Stimulated activated CD4-positive, alpha-beta T cell treated with anti-CD3 and anti-CD28 coated beads, Interleukin-12 subunit alpha, Interleukin-12 subunit beta, amount 100 ng/mL, for 4 hours (primary cell): ENCODE results near the gene FAM163A.
"Not testable (repeated sequence)": the region's sequence is repeated elsewhere in the genome, so short reads cannot be mapped to it uniquely, and the experiment has no call there.

ENCODE experiments used
- DNase-seq: peaks from one replicate; pipeline ENCODE4 v3.0.0-alpha.2; 2020

FAM163A gene

DNA sequence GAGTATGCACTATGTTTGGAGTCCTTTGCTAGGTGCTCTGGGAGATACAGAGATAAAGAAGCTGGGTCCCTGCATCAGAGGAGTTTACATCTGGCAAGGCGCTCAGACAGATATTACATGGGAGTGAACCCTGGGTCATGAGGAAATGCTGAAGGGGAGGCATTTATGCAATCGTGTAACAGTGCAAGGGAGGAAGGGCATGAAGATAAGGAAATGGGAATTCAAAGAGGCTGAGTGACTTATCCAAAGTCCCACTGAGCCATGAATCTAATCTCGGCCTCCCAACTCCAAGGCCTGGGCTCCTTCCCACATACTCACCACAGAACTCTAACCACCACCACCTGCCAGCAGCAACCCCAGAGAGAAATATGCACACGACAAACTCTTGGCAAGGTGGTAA lies 51.6 kb downstream of the FAM163A start:
- DNase-seq, result no peak

DNA sequence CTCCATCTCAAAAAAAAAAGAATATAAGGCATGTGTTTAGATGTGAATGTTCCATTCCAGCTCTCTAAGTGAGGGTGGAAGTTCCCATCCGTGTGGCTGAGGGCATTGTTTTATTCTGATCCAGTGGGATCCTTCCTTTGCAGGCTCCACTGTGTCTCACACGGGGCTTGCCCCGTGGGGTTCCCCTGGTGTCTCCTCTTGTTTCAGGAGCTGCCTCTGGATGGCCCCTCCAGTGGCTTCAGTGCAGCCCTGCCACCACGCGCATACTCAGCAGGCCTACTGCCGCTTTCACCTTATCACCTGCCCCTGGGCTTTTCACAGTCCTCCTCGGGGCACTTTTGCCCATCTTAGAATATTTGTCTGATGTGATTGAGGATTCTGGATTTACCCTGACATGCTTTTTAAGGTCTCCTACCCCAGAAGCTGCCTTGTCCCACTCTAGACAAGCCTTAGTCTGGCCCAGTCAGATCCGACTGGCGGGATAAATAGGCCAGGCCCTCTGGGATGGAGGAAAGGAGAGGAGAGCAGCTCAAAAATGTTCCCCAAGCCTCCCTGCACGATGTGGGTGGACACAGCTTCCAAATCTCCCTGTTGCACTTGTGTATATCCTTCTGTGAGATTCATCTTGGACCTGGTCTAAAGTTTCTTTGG lies 55.2 kb downstream of the FAM163A start:
- DNase-seq, result no peak

DNA sequence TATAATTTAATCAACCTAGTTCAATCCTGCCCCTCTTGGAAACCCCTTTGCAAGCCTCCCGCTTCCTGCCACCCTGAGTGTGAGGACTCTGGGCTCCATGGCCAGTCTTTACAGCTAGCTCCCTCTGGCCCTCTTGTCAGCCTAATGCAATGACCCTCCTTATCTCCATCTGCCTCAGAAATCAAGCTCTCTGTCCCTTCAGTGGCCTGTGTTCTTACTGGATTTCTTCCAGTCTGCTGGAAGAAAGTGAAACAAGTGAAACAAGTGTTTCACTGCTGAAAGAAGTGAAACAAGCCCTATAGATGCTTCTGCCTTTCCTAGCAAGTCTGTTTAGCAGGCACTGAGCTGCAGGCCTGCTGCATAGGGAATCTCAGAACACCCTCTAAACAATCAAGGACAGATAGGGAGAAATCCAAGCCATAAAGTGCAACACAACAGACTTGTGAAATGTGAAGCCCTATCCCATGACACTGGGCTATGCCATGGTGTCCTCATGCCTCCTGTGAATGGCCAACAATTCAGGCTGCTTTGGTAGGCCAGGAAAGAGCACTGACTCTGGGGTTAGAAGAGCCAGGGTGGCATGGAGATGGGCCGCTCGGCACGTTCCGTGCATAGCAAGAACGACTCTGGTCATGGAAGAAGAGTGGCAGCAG lies 55.9 kb downstream of the FAM163A start:
- no peak for DNase-seq

DNA sequence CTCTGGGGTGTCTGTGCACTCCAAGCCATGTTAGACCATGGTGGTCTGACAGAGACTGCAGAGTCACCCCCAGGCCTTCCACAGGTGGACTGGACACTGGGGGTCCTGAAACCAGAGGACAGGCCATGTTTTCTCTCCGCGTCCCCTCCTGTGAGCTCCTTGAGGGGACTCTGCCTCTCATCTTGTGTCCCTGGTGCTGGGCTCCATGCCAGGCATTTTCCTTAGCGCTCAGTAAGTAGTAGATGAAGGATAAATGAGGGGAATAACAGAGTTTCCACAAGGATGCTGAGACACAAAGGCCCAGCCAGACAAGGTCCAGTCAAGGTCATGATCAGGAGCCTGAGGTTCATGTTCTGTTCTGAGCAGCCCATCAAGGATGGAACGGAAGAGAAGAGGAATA lies 57.4 kb downstream of the FAM163A start:
- DNase-seq, result no peak

DNA sequence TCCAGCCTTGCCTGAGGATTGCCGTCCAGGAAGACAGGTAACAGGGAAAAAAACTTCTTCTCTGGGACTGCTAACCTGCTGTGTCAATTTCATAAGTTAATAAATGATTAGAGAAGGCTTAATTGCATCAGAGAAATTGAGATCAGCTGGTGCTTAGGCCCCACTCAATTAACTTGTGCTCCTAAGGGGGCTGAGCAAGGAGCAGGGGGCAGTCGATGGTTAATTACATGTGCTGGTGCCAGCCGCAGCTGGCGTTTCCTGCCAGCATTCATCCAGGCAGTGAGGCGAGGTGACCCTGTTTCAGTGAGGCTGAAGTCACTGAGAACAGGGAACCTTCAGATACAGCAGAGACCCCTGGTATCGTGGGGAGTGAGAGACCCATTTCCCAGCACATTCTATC lies 60.0 kb downstream of the FAM163A start:
- no peak for DNase-seq

DNA sequence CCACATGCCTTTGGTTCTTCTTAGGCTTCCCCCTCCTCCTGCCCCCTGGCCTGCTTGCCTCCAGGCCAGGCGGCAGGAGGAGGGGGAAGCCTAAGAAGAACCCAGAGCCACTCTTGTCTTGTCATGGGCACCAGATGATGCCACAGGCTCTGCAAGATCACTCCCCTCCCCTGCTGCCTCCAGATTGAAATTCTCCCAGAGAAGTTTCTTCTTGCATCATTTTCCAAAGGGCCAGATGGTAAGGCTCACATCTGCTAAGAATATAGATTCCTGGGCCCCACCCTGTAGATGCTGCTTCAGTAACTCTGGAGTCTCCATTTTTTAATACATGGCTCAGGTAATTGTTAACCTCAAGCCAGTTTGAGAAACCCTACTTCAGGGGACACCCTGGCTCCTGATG lies 60.8 kb downstream of the FAM163A start:
- no peak for DNase-seq

DNA sequence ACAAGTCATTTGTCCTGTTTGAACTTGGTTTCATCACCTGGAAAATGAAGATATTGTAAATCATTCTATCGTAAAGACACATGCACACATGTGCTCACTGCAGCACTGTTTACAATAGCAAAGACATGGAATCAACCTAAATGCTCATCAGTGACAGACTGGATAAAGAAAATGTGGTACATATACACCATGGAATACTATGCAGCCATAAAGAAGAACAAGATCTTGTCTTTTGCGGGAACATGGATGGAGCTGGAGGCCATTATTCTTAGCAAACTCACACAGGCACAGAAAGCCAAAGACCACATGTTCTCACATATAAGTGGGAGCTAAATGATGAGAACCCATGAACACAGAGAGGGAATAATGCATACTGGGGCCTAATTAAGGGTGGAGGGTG lies 61.3 kb downstream of the FAM163A start:
- DNase-seq, result not testable (repeated sequence)

DNA sequence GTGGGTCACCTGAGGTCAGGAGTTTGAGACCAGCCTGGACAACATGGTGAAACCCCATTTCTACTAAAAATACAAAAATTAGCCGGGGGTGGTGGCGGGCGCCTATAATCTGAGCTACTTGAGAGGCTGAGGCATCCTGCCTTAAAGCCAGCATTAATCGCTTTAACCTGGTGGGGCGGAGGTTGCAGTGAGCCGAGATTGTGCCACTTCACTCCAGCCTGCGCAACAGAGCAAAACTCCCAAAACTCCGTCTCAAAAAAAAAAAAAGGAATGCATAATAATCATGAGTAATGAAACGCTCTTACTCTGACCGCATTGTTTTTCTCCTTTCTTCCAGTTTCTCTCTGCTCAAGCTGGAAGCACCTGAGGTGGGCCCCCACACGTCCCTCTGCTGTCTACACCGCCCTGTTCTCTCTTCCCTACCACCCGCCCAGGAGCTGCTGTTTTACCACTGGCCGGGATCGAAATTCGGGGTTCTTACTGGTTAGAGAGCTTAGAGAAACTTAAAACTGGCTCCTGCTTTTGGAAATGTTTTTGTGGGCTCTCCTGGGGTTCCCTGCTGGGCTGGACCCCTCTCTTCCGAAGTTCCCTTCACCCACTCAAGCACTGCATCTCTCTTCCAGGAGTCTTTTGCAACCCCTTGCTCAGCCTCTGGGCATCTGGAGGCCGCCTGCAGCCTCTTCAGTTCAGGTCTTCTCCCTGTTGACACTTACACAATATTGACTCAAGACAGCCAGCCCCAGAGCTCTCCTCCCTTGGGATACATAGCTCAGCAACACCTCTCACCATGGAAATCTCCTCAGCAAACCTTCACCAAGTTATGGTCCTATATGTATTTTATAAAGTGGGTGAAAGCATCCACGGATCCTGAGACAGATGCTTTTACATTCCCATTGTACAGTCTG lies 62.5 kb downstream of the FAM163A start:
- DNase-seq, result no peak

DNA sequence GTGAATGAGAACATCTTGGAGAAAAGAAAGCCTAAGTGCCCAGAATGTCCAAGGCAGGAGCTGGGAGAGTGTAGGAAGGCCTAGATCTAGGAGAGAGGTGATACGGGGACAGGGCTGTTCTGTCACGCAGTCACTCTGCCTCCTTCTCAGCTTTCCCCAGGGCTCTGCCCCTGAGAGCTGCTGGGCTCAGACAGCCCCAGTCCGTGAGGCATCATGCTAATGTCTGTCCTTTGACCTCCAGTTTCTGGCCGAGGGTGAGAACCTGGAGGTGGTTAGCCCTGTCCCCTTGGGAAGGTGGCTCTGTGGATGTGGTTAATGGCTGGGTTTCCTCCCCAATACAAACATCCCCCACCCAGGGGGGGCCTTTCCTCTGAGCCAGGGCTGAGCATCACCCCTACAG lies 63.2 kb downstream of the FAM163A start:
- DNase-seq, result no peak

DNA sequence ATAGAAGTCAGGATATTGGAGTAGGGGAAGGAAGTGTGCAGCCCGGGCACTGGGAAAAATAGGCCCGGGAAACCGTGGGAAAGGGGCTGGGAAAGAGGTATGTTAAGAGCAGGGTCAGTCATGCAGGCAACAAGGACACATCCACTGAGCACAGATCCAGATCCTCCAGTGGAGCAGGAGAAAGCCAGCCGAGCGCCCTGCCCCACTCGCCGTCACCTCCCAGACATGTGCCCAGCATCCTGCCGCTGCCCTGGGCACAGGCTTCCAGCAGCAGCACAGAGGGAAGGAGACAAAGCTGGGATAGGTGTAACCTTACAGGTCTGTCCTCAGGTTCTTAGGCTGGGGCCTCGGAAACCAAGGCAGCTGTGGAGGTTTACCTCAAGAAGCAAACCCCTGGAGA lies 64.2 kb downstream of the FAM163A start:
- no peak for DNase-seq

DNA sequence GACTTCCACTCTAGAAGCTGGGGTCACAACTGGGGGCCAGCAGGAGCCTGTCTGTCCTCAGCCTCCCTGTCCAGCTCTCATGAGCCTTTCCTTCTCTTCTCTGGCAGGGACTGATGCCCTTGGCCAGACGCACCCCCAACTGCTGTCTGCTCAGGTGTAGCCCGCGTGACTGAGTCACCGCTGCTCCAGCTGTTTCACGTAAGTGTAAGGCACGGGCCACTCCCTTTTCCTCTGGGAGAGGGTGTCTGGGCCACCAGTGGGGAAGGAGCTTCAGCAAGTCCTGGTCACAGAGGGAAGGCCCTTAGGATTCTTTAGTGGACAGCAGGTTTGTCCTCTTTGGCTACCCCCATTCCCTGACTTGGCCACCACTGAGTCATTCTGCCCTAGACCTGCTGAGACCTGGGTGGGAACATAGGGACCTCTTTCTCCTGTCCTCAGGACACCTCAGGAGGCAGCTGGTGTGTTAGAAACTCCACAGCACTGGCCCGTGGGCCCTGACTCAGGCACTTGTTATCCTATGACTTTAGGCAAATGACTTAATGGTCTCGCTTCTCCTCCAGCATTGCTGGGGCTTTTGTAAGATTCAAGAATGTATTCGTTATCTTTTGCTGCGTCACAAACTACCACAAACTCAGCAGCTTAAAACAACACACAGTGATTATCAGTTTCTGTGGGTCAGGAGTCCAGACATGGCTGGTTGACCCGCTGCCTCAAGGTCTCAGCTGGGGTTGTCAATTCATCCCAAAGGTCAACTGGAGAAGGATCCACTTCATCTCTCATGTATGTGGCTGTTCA lies 64.8 kb downstream of the FAM163A start:
- DNase-seq, result no peak

DNA sequence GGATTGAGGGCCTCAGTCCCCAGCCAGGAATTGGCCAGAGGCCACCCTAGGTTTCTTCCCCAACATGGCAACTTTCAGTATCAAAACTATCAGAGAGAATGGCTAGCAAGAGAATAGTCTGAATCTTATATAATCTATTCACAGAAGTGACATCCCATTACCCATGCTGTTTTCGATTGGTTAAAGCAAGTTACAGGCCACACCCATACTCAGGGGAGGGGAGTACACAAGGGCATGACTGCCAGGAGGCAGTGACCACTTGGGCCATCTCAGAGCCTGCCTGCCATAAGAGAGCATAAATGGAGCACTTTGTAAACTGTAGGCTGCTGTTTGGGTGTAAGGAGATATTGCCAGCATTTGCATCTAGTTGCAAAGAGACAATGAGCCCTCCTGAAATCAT lies 65.4 kb downstream of the FAM163A start:
- DNase-seq, result no peak

DNA sequence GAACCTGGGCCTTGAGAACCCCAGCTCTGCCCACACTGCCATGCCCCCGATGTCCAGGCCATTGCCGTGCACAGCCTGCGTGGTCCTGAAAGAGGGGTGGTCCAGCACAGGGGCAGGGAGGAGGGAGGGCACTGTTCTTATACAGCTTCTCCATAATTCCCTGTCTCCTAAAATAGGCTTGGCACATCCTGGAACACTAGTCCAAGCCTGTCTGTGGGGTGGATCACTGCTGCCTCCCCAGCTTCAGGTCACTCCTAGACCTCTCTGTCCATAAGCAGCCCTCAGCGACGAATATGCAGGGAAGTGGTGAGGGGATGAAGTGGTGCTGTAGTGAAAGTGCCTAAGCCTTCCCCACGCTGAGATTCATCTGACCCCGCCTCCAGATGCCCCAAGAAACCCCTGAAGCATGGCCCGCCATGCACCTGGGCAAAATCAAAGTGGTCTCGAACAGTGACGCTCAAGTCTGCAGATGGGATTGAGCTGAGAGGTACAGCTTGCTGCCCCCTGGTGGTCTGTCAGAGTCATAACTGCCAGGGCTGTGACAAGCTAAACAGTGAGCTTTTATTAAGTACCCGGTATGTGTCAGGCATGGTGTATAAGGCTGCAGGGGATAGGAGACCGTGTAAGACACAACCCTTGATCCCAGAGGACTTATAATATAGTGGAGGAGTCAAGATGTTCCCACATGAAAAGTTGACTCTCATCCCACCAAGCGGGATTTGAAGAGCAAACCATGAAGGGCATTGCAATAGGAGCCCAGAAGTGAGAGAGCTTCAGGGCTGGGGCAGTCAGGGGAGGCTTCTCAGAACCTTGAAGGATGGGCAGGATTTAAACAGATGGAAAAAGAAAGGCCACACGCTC lies 66.6 kb downstream of the FAM163A start:
- DNase-seq, result peak; percentile 54

DNA sequence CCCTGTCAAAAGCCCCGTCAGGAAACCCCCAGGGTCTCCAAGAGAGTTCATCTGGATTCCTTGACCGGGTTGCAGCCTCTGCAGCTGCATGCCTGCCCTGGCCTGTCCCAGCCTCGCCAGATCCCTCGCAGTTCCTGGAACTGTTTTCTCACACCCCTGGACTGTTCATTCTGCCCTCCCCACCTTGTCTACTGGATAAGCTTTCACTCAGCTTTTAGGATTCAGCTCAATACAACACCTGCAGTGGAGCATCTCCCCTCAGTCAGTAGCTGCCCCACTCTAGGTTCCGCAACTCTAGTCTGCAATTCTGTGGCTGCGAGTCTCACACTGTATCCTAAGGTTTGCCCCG lies 67.2 kb downstream of the FAM163A start:
- no peak for DNase-seq

DNA sequence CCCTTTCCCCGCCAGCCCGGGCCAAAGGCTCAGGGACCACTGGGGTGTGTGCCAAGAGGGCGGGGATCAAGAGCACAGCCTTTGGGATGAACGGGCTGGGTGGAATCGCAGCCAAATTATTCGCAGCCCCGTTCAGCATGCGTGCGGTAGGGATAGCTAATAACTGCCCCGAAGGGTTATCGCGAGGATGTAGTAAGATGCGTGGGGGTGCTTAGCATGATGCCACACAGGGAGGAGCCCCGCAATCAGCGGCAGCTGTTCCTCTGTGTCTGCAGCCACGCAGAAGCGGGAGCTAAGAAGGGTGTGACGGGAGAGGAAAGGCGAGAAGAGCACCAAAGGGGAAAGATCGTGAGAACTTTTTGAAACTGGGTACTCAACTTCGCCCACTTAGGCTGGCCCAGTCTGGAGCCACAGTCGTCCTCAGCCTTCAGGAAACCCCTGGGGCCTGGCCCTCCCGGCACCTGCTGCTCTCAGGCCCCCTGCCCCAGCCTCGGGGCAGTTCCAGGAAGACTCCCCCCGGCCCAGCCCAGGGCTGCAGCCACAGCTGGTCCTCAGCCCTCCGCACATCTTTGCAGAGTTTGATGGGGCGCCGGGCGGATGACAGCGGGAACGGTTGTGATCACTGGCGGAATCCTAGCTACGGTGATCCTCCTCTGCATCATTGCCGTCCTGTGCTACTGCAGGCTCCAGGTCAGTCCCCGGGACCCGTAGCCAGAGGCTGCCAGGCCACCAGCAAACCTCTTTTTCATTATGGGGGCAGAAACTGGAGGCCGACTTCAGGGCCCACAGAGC lies 69.6 kb downstream of the FAM163A start:
- no peak for DNase-seq

DNA sequence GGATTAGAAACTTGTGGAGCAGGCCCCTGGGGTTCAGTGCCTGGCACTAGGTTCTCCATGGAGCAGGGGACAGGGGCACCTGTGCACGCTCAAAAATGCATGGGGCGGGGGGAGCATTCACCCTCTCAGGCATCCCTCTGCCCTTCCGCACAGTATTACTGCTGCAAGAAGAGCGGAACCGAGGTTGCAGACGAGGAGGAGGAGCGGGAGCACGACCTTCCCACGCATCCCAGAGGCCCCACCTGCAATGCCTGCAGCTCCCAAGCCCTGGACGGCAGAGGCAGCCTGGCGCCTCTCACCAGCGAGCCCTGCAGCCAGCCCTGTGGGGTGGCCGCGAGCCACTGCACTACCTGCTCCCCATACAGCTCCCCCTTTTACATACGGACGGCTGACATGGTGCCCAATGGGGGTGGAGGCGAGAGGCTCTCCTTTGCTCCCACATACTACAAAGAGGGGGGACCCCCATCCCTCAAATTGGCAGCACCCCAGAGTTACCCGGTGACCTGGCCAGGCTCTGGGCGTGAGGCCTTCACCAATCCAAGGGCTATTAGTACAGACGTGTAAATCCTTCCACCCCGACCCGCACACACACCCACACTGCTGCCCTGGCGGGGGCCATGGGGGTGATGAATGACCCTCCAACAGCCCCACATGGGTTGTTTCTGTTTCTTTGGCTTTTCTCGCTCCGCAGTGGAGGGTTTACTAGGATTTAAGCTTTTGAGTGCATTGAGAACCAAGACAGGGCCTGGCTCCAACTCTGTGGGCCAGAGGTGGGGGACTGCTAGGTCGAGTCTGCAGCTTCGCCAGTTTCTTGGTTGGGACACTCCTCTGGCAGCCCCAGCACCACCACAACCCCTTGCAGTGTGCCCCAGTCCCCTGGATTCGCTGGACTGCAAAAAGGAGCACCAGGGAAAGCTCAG lies 70.8 kb downstream of the FAM163A start:
- no peak for DNase-seq

DNA sequence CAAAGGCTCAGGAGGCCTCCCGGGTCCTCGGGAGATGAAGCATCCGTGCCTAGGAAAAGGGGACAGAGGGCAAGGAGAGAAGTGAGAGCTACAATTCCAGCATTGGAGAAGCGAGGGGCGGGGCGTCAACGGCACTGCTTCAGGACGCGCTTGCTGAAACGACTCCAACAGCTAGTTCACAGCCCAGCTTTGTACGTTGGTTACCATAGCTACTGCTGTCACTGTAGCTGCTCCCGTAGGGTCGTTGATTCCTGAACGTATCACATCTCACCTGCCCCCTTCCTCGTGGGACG lies 71.4 kb downstream of the FAM163A start:
- DNase-seq, result no peak

DNA sequence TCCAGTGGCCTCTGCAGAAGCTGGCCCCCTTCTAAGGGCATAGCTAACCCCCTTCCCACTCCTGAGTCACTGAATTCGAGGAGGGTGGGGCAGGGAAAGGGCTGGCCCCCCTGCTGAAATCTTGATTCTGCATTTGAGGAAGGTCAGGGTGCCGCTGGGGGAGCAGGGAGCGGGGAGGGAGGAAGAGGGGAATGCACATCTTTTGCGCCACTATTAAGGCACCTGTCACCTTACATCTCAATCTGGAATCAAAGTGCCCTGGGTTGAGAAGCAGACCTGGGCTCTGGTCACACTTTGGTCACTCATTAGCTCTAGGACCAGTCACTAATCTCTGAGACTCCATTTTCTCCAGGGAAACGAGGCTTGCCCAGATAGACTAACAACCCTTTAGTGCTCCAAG lies 72.5 kb downstream of the FAM163A start:
- no peak for DNase-seq

DNA sequence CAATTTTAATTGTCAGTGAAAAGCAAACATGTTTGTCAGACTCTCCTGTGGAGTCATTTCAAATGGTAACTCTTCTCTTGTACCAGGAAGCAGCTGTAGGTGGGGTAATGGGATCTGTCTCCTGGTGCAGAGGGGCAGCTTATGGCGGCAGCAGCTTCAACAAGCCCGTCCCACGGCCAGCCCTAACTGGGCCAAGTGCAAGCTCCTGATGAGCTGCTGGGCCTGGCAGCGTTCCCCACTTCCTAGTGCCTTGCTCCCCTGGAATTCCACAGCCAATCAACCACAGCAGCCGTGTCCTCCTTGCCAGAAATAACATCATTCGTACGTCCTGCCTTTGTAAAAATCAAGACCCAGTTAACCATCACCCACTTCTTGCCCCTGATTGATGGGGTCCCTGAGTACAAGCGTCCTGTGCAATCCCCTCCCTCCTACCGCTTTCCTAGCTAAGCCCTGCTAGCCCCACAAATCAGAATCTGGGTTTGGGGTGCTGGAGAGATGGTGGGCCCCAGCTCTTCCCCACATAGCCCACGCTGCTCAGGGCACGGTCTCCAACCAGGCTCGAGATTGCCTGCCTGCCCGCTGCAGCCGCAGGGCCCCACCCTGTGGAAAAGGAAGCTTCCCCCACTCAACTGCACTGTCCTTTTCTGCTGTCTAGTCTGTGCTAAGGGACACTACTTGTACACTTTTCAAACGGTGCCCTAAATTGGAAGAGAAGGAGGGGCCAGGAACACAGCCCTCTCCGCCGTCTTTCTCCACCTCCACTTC lies 73.3 kb downstream of the FAM163A start:
- no peak for DNase-seq

DNA sequence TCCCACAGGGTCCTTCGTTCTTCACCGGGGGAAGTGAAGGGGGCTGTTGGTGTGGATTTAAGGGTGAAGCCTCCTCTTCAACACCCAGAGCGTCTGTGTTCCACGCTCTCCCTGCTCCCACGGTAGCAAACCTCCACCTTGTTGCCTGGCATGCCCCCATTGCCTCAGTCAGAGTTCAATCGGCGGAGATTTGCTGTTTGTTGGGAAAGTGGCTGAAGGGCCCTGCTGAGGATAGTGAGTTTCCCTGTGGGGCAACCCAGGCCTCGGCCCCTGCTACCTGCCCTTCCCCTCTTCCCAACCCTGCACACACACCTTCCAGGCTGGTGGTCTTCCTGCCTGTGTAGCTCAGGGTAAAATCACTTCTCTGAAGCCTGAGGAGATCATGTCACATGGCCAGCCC lies 74.0 kb downstream of the FAM163A start:
- no peak for DNase-seq
